Stimulated activated CD8-positive, alpha-beta memory T cell treated with anti-CD3 and anti-CD28 coated beads, Interleukin-7, amount 100 ng/mL, for 48 hours (primary cell): ENCODE measurements around the gene ZDHHC5.
"Not testable (repeated sequence)": the region's sequence is repeated elsewhere in the genome, so short reads cannot be mapped to it uniquely, and the experiment has no call there.

Experiments
- DNase-seq, 2 donors: peaks; one replicate each; pipeline ENCODE4 v3.0.0-alpha.2; 2020; ENCODE audit warnings: low read depth in 1 of 2; ENCODE audit errors: extremely low read depth in 1 of 2

Gene ZDHHC5

DNA sequence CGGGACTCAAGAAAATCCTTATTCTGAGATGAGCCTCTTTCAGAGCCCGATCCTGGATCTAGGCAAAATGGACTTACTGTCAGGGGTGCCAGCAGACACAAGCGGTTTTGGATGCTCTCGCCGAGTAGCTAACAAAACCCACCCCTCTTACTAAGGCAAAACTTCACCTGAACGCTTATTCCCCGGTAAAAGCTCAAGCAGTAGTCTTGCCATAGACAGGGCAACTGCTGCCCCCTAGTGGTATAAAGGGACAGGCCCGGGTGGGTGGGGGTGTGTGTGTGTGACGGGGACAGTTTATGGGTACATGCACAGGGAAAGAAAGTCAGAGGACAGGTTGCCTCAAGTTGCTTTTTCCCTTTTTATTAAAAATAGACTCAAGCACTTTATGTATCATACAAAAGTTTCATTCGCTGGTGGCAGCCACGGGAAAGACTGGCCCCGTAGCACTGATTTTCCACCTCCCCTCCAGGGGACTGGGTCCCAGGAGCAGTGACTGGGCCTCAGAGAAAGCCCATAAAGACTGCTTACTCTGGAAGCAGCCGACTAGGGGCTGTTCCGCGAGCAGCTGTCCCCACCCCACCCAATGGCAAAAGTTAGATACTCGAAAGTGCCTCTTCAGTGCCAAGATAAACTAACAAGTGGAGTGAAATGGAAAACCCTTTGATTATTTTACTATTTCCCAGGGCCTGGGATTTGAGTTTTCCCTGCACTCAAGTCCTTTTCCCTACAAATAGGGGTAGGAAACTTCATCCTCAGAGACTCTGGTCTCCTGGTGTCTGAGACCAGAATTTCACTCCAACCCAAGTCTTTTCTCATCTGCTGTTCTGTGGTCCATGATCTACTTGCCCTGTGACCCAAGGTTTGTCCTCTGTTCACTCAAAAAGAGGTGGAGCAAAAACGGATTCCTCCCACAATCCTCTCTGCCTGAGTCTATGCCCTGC lies 22.9 kb upstream of the ZDHHC5 start:
- peak; percentile 53 to 78 for DNase-seq

DNA sequence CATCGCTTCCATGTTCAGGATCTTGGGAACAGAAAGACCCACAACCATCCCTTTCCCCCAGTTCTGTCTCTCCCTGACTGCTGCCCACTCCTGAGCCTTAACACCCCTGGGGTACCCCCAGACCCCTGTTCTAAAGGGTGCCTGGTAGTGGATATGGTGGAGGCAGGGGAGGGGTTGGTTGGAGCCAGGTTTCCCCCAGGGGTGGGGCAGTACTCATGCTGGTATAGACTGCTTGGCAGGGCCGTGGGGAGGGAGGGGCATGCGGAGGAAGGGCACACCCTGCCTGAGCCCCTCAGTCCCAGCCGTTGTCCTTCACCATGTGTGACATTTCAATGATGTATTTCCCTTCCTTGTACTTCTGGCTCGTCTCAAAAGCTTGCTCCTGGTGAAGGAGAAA lies 22.2 kb upstream of the ZDHHC5 start:
- DNase-seq: no peak

- no peak for DNase-seq
Measured at GRCh38 chr11:57646194-57646798, 21.6 kb upstream of the ZDHHC5 start.

- DNase-seq: no peak
Measured at GRCh38 chr11:57646799-57647303, 21.1 kb upstream of the ZDHHC5 start.

DNA sequence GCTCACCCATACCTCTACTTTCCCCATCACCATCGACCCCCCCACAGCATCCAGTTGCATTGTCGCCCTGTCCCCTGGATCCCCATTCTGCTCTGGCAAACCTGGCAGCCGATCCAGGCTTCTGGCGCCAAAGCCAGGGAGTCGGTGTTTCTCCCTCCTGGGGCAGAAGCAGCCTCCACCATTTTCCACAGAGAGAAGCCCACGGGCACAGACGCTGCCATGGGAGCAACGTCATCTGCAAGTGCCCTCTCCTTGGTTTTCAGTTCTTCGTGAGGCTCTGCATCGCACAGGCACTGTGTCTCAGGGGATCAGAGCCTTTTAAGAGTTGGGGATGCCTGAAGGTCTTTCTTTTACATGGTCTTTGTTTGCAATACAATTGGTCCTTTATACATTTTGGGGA lies 20.5 kb upstream of the ZDHHC5 start:
- no peak for DNase-seq

GRCh38 chr11:57647960-57648800 lies 19.7 kb upstream of the ZDHHC5 start:
- DNase-seq: no peak

DNA sequence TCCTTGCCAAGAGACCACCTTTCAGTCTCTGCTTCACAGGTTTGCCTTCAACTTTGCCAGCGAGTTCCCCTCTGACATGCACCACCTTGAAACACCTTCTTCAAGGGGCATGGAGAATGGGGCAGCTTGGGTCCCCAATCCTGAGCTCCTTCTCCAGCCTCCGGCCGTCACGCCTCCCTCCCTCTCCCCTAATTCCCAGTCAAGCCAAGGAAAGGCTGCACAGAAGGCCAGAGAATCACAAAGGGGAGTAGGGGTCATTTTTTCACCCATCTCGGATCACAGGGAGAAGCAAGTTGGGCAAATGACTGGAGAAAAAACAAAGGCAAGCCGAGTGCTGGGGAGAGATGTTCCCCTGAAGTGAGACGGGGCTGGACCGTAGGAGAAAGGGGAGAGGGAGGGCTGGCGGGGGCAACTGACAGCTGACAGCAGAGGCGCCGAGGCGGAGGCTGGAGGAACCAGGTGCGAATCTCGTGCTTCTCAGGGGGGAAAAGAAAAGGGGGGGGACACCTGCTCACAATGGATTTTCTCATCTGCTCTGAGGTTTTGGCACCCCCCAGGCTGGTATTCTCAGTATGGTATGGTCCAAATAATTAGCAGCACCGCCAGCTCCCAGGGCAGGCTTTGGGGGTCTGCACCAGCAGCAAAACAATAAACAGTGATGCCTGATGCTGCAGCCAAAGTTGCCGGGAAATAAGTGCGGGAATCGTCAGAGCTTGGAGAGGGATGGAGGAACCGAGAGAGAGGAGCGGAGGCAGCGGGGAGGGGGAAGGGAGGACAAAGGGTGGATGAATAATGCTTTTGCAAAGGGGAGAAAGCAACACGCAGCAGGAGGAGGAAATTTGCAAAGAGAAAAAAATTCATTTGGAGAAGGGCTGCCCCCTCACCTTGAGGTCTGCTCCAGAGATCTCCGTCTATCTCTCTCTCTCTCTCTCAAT lies 18.8 kb upstream of the ZDHHC5 start:
- DNase-seq: no peak

GRCh38 chr11:57649826-57650738 lies 17.8 kb upstream of the ZDHHC5 start, which contains the start of gene YPEL4:
Gene YPEL4, minus strand, starts transcription at chr11:57649912. Its CDS starts 2,805 bp downstream, at chr11:57647107.
- DNase-seq: peak; percentile 18 to 29

GRCh38 chr11:57650739-57651090 lies 17.2 kb upstream of the ZDHHC5 start:
- no peak for DNase-seq

- no peak for DNase-seq
Measured at GRCh38 chr11:57651408-57651807, 16.5 kb upstream of the ZDHHC5 start.

- DNase-seq: not testable (repeated sequence)
Measured at GRCh38 chr11:57652230-57652629, 15.7 kb upstream of the ZDHHC5 start.

GRCh38 chr11:57652662-57653061 lies 15.3 kb upstream of the ZDHHC5 start:
- DNase-seq: no peak

GRCh38 chr11:57653163-57653562 lies 14.8 kb upstream of the ZDHHC5 start:
- no peak for DNase-seq

DNA sequence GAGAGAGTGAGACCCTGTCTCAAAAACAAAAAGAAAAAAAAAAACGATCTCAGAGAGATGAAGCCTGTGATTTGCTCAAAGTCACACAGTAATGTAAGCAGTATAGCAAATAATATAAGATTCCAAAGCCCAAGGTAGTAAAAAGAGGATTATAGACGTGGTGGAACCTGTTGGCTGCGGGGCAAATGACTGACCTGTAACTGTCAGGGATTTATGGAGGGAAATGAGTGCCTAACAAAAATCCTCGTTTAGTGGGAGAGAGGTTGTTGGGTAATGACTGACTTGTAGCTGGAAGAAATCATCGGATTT lies 11.1 kb upstream of the ZDHHC5 start:
- no peak for DNase-seq

- peak; percentile 98 to 100 for DNase-seq
Measured at GRCh38 chr11:57657194-57658022, 10.5 kb upstream of the ZDHHC5 start, which contains the start of gene CLP1. Gene CLP1, plus strand, starts transcription at chr11:57657762. Its CDS starts 1,715 bp downstream, at chr11:57659477.

GRCh38 chr11:57658023-57658361 lies 9.9 kb upstream of the ZDHHC5 start:
- DNase-seq: no peak

GRCh38 chr11:57659669-57660068 lies 8.2 kb upstream of the ZDHHC5 start:
- DNase-seq: no peak

DNA sequence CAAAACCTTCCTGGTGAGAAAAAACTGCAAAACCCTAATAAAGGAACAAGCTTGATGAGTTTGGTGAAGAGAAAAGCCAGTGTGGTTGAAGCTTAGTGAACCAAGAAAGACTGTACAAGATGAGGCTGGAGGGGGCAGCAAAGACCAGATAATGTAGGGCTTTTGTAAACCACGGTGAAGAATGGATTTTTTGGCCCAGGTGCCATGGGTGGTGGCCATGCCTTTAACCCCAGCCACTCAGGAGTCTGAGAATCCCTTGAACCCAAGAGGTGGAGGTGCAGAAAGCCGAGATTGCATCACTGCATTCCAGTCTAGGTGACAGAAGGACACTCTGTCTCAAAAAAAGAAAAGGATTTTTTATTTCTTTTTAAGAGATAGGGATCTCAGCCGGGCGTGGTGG lies 5.0 kb upstream of the ZDHHC5 start:
- no peak for DNase-seq
